Activated CD8-positive, alpha-beta T cell treated with anti-CD3 and anti-CD28 coated beads, Interleukin-2, amount 10 ng/mL, durations not matched to agents 7 days and 5 days (primary cell): Measurements from ENCODE around the gene QSER1. TPM values are rescaled to one million over a fixed set of nuclear protein-coding genes. Genes with fewer than 3 reads are reported as not detected.
A peak's percentile ranks its signal among the peaks of the same experiment; 100 is the strongest.
"Not testable (repeated sequence)": the region's sequence is repeated elsewhere in the genome, so short reads cannot be mapped to it uniquely, and the experiment has no call there.

Experiments used
- ATAC-seq: fragments of 150-1000 bp; cut with Tn5 transposase; one replicate; pipeline ENCODE4 v1.10.0; 2021; ENCODE audit warnings: moderate library complexity
- CTCF ChIA-PET: fragments of 350-600 bp; sonication (Branson Sonifier 250); formaldehyde crosslinking; loops from one replicate; lab custom pipeline; 2021; ENCODE audit warnings: antibody characterized with exemption; lab: Charles Lee
- POLR2A ChIA-PET: fragments of 350-600 bp; sonication (Branson Sonifier 250); formaldehyde crosslinking; loops from one replicate; lab custom pipeline; 2021; ENCODE audit warnings: antibody characterized with exemption; lab: Charles Lee
- DNase-seq: peaks from one replicate; pipeline ENCODE4 v3.0.0-alpha.2; 2020
- H3K27ac Mint-ChIP-seq: one replicate; pipeline ENCODE4 v1.8.0; 2021; ENCODE audit warnings: mild to moderate bottlenecking, mixed read lengths
- H3K27me3 Mint-ChIP-seq: one replicate; pipeline ENCODE4 v1.8.0; 2021; ENCODE audit warnings: low read depth, mixed read lengths
- H3K36me3 Mint-ChIP-seq: one replicate; pipeline ENCODE4 v1.8.0; 2021; ENCODE audit warnings: low read depth, mixed read lengths
- H3K4me1 Mint-ChIP-seq: one replicate; pipeline ENCODE4 v1.8.0; 2021; ENCODE audit warnings: low read depth, mixed read lengths
- H3K4me3 Mint-ChIP-seq: one replicate; pipeline ENCODE4 v1.8.0; 2021; ENCODE audit warnings: mild to moderate bottlenecking, mixed read lengths
- H3K9me3 Mint-ChIP-seq: one replicate; pipeline ENCODE4 v1.8.0; 2022; ENCODE audit warnings: mixed read lengths; ENCODE audit not compliant: insufficient read depth
- total RNA-seq, 2 experiments: library from RNA; stranded (reverse); gene quantifications; one replicate each; pipeline ENCODE4 v1.2.3, GENCODE V29; 2021

The QSER1 gene
- total RNA-seq: 1 to 10 TPM; 7.3 to 7.9 TPM

- peak; percentile 67 for DNase-seq
- CTCF ChIA-PET: interaction anchor here (0.5 to 2.2 kb wide), 7 partner anchors 8 to 84 kb away, joined by 3 to 5 read pairs (median 4); no protein-coding TSS in a partner anchor
- peak; percentile 75 for ATAC-seq
- Mint-ChIP-seq H3K27ac (peak within 1 kb of the TSS; percentile 89), H3K9me3 (no peaks in the 10 kb centered on the region), H3K4me1 (peaks cover 25% of the 10 kb centered on the region), H3K27me3 (peaks cover 14% of the 10 kb centered on the region), H3K4me3 (peak within 1 kb of the TSS; percentile 95), H3K36me3 (no peaks in the 10 kb centered on the region)
- POLR2A ChIA-PET: interaction anchor here (1.2 kb wide), 2 partner anchors 9 to 173 kb away, joined by 3 read pairs; no protein-coding TSS in a partner anchor
Observed at GRCh38 chr11:32892355-32893092, at the start of gene QSER1. QSER1 (plus strand) TSS chr11:32892811; CDS start chr11:32893126, 315 bp downstream.

GRCh38 chr11:32843544-32843943 lies 49.1 kb upstream of the QSER1 start:
- Mint-ChIP-seq H3K27me3 (peaks cover 5% of the 10 kb centered on the region), H3K9me3 (no peaks in the 10 kb centered on the region), H3K27ac (no peak overlapping the region), H3K4me1 (no peaks in the 10 kb centered on the region), H3K4me3 (no peak overlapping the region), H3K36me3 (no peaks in the 10 kb centered on the region)
- CTCF ChIA-PET: no interaction called here
- no peak for ATAC-seq
- POLR2A ChIA-PET: no interaction called here
- DNase-seq: no peak

- Mint-ChIP-seq H3K4me1 (peaks cover 2% of the 10 kb centered on the region), H3K4me3 (no peak overlapping the region), H3K27ac (no peak overlapping the region), H3K9me3 (no peaks in the 10 kb centered on the region), H3K36me3 (no peaks in the 10 kb centered on the region), H3K27me3 (peaks cover 3% of the 10 kb centered on the region)
- POLR2A ChIA-PET: no interaction called here
- DNase-seq: no peak
- CTCF ChIA-PET: no interaction called here
- no peak for ATAC-seq
Observed at GRCh38 chr11:32847511-32847910, 45.1 kb upstream of the QSER1 start.

- POLR2A ChIA-PET: interaction anchor here (0.6 kb wide), 1 partner anchor 21 kb away, joined by 3 read pairs; no protein-coding TSS in a partner anchor
- H3K4me1 Mint-ChIP-seq: peaks cover 2% of the 10 kb centered on the region
- H3K36me3 Mint-ChIP-seq: no peaks in the 10 kb centered on the region
- H3K9me3 Mint-ChIP-seq: no peaks in the 10 kb centered on the region
- no peak for DNase-seq
- no peak overlapping the region for H3K27ac Mint-ChIP-seq
- ATAC-seq: no peak
- H3K27me3 Mint-ChIP-seq: peaks cover 3% of the 10 kb centered on the region
- CTCF ChIA-PET: no interaction called here
- H3K4me3 Mint-ChIP-seq: no peak overlapping the region
Observed at GRCh38 chr11:32849761-32850160, 42.9 kb upstream of the QSER1 start.

- Mint-ChIP-seq H3K27ac (no peak overlapping the region), H3K27me3 (peaks cover 3% of the 10 kb centered on the region), H3K4me1 (peaks cover 2% of the 10 kb centered on the region), H3K9me3 (no peaks in the 10 kb centered on the region), H3K36me3 (no peaks in the 10 kb centered on the region), H3K4me3 (no peak overlapping the region)
- ATAC-seq (no peak), DNase-seq (no peak)
- CTCF ChIA-PET: interaction anchor here (1.1 kb wide), 1 partner anchor 315 kb away, joined by 3 read pairs; no protein-coding TSS in a partner anchor
- POLR2A ChIA-PET: no interaction called here
Observed at GRCh38 chr11:32851251-32851650, 41.4 kb upstream of the QSER1 start.

GRCh38 chr11:32852207-32852606 lies 40.4 kb upstream of the QSER1 start:
- ChIA-PET CTCF (interaction anchor here (1.1 kb wide), 1 partner anchor 314 kb away, joined by 3 read pairs; no protein-coding TSS in a partner anchor), POLR2A (no interaction called here)
- peaks cover 5% of the 10 kb centered on the region for H3K27me3 Mint-ChIP-seq
- DNase-seq (no peak), ATAC-seq (no peak)
- H3K4me3 Mint-ChIP-seq: no peak overlapping the region
- H3K36me3 Mint-ChIP-seq: no peaks in the 10 kb centered on the region
- no peak overlapping the region for H3K27ac Mint-ChIP-seq
- H3K4me1 Mint-ChIP-seq: peaks cover 2% of the 10 kb centered on the region
- H3K9me3 Mint-ChIP-seq: no peaks in the 10 kb centered on the region

GRCh38 chr11:32855601-32856000 lies 37.0 kb upstream of the QSER1 start:
- Mint-ChIP-seq H3K4me3 (no peak overlapping the region), H3K27ac (no peak overlapping the region)
- POLR2A ChIA-PET: no interaction called here

GRCh38 chr11:32858731-32859130 lies 33.9 kb upstream of the QSER1 start:
- DNase-seq (no peak), ATAC-seq (no peak)
- Mint-ChIP-seq H3K36me3 (no peaks in the 10 kb centered on the region), H3K4me3 (no peak overlapping the region), H3K4me1 (no peaks in the 10 kb centered on the region), H3K27ac (no peak overlapping the region), H3K27me3 (peaks cover 18% of the 10 kb centered on the region), H3K9me3 (no peaks in the 10 kb centered on the region)
- POLR2A ChIA-PET: interaction anchor here (0.9 kb wide), 1 partner anchor 15 kb away, joined by 3 read pairs; no protein-coding TSS in a partner anchor
- CTCF ChIA-PET: interaction anchor here (1.2 kb wide), 1 partner anchor 50 kb away, joined by 3 read pairs; no protein-coding TSS in a partner anchor

More at GRCh38 chr11:32855601-32856000, 37.0 kb upstream of the QSER1 start:
- Mint-ChIP-seq H3K4me1 (no peaks in the 10 kb centered on the region), H3K36me3 (no peaks in the 10 kb centered on the region), H3K27me3 (peaks cover 7% of the 10 kb centered on the region), H3K9me3 (no peaks in the 10 kb centered on the region)
- DNase-seq (no peak), ATAC-seq (no peak)
- CTCF ChIA-PET: no interaction called here

GRCh38 chr11:32861850-32862577 lies 30.6 kb upstream of the QSER1 start:
- Mint-ChIP-seq H3K4me1 (no peaks in the 10 kb centered on the region), H3K9me3 (no peaks in the 10 kb centered on the region), H3K27ac (no peak overlapping the region), H3K27me3 (peaks cover 26% of the 10 kb centered on the region), H3K4me3 (no peak overlapping the region), H3K36me3 (no peaks in the 10 kb centered on the region)
- POLR2A ChIA-PET: no interaction called here
- DNase-seq (no peak), ATAC-seq (no peak)
- CTCF ChIA-PET: no interaction called here

GRCh38 chr11:32864555-32864954 lies 28.1 kb upstream of the QSER1 start:
- Mint-ChIP-seq H3K27me3 (peaks cover 29% of the 10 kb centered on the region), H3K4me3 (no peak overlapping the region), H3K4me1 (no peaks in the 10 kb centered on the region), H3K9me3 (no peaks in the 10 kb centered on the region), H3K27ac (no peak overlapping the region), H3K36me3 (no peaks in the 10 kb centered on the region)
- ChIA-PET POLR2A (no interaction called here), CTCF (no interaction called here)
- DNase-seq: no peak
- ATAC-seq: no peak

GRCh38 chr11:32868752-32869151 lies 23.9 kb upstream of the QSER1 start:
- CTCF ChIA-PET, DNase-seq, H3K36me3 Mint-ChIP-seq, H3K4me1 Mint-ChIP-seq, H3K27ac Mint-ChIP-seq, H3K9me3 Mint-ChIP-seq, ATAC-seq, H3K4me3 Mint-ChIP-seq: not testable (repeated sequence)
- H3K27me3 Mint-ChIP-seq: peaks cover 23% of the 10 kb centered on the region
- POLR2A ChIA-PET: interaction anchor here (0.7 kb wide), 1 partner anchor 14 kb away, joined by 6 read pairs; no protein-coding TSS in a partner anchor
